Neutrophil (primary cell): ENCODE measurements around the gene HIBCH.

Experiments used
- H3K27ac ChIP-seq: fragments of 200-600 bp; sonication (generic); 2 replicates; pipeline ENCODE4 v1.5.1; 2016; ENCODE audit warnings: mild to moderate bottlenecking, moderate library complexity
- H3K27me3 ChIP-seq: fragments of 200-600 bp; sonication (generic); 2 replicates; pipeline ENCODE4 v1.6.0; 2016; ENCODE audit warnings: mild to moderate bottlenecking
- H3K36me3 ChIP-seq: fragments of 200-600 bp; sonication (generic); 2 replicates; pipeline ENCODE4 v1.5.1; 2017
- H3K4me1 ChIP-seq, 2 experiments: fragments of 200-600 bp in 1 of 2; sonication (generic) in 1 of 2; 1 replicate in 1 of 2; 2 replicates in 1 of 2; pipeline versions ENCODE4 v1.5.1 to v1.6.1; 2013 to 2016; ENCODE audit warnings: low read depth in 1 of 2, low read length in 1 of 2, mild to moderate bottlenecking in 1 of 2, moderate library complexity in 1 of 2; ENCODE audit not compliant: control insufficient read depth in 1 of 2, insufficient read depth in 1 of 2
- H3K4me3 ChIP-seq, 2 experiments: fragments of 200-600 bp in 1 of 2; sonication (generic) in 1 of 2; 1 replicate in 1 of 2; 2 replicates in 1 of 2; pipeline ENCODE4 v1.5.1; 2013 to 2016; ENCODE audit warnings: low read depth in 1 of 2, low read length in 1 of 2, mild to moderate bottlenecking in 1 of 2, moderate library complexity in 1 of 2
- H3K9me3 ChIP-seq: fragments of 200-600 bp; sonication (generic); 2 replicates; pipeline ENCODE4 v1.5.1; 2016
- TF ChIP-seq, protein P1 (sequence below): fragments of 200-600 bp; sonication (generic); IDR thresholded peaks from 2 replicates; pipeline ENCODE4 v1.5.1; 2016; ENCODE audit warnings: antibody characterized with exemption

Gene HIBCH

GRCh38 chr2:190219186-190219585, 100.4 kb downstream of the HIBCH start:
- no peak overlapping the region for H3K4me3 ChIP-seq
- H3K36me3 ChIP-seq = peaks cover 8% of the 10 kb centered on the region
- H3K27ac ChIP-seq = no peak overlapping the region
- no peaks in the 10 kb centered on the region for H3K4me1 ChIP-seq
- H3K9me3 ChIP-seq = no peaks in the 10 kb centered on the region
- TF ChIP-seq, protein P1, sequence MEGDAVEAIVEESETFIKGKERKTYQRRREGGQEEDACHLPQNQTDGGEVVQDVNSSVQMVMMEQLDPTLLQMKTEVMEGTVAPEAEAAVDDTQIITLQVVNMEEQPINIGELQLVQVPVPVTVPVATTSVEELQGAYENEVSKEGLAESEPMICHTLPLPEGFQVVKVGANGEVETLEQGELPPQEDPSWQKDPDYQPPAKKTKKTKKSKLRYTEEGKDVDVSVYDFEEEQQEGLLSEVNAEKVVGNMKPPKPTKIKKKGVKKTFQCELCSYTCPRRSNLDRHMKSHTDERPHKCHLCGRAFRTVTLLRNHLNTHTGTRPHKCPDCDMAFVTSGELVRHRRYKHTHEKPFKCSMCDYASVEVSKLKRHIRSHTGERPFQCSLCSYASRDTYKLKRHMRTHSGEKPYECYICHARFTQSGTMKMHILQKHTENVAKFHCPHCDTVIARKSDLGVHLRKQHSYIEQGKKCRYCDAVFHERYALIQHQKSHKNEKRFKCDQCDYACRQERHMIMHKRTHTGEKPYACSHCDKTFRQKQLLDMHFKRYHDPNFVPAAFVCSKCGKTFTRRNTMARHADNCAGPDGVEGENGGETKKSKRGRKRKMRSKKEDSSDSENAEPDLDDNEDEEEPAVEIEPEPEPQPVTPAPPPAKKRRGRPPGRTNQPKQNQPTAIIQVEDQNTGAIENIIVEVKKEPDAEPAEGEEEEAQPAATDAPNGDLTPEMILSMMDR = no peak
- no peaks in the 10 kb centered on the region for H3K27me3 ChIP-seq

DNA sequence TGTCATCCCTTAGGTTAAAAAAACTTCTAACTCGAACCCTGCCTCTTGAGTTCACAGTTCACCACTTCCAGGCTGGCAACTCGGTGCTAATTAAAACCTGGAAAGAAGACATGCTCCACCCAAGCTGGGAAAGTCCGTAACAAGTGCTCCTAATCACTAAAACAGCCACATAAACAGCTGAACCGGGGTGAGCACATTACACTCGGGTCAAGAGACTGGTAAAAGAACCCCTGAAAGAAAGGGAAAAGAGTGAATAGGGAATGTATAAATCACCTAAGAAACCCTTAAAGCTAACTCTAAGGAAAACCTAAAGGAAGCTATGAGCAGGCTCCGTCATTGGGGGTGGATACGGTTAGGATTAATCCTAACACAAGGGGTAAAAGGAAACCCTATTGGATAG, 102.0 kb downstream of the HIBCH start:
- H3K4me3 ChIP-seq = no peak overlapping the region
- TF ChIP-seq, protein P1 = no peak
- no peaks in the 10 kb centered on the region for H3K4me1 ChIP-seq
- H3K36me3 ChIP-seq = peaks cover 8% of the 10 kb centered on the region
- H3K27ac ChIP-seq = no peak overlapping the region
- H3K27me3 ChIP-seq = no peaks in the 10 kb centered on the region
- H3K9me3 ChIP-seq = no peaks in the 10 kb centered on the region

GRCh38 chr2:190216829-190217228, 102.8 kb downstream of the HIBCH start:
- Histone ChIP-seq H3K4me3 (no peak overlapping the region), H3K36me3 (peaks cover 8% of the 10 kb centered on the region), H3K27me3 (no peaks in the 10 kb centered on the region), H3K27ac (no peak overlapping the region), H3K4me1 (no peaks in the 10 kb centered on the region), H3K9me3 (no peaks in the 10 kb centered on the region)
- TF ChIP-seq, protein P1 = no peak

- Histone ChIP-seq H3K4me3 (no peak overlapping the region), H3K27me3 (no peaks in the 10 kb centered on the region), H3K27ac (no peak overlapping the region), H3K4me1 (no peaks in the 10 kb centered on the region), H3K36me3 (peaks cover 8% of the 10 kb centered on the region), H3K9me3 (no peaks in the 10 kb centered on the region)
- TF ChIP-seq, protein P1 = no peak
These were observed 104.0 kb downstream of the HIBCH start for GRCh38 chr2:190215620-190216019.

DNA sequence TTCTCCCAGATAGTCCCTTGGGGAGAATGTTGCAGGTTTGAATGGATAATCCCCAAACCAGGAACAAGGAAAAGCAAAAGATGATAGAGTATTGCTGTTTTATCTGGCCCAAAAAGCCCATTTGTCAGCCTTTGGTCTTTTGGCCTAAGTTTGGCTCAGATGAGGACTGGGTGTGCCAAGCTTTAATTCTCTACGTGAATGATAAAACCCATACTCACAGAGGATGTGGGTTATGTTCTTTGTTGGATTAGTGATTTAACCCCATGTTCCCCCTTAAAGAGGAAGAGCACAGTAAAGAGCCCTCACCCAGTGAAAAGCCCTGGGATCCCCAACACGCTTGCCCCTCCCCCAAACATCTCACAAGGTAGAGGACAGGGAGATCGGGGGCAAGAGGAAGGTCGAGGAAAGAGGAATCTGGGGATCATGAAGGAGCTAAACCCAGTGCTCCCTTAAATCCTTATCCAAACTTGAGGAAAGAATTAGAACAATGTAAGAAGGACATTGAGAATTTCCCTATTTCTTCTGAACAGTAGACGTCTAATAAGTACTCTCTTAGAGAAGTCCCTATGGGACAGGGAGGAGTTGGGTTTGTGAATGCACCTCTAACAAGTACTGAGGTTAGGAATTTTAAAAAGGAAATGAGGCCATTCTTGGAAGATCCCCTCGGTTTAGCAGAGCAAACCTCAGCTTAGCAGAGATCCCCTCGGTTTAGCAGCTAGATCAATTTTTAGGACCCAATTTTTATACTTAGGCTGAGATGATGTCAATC, 105.0 kb downstream of the HIBCH start:
- H3K4me3 ChIP-seq = no peak overlapping the region
- H3K27ac ChIP-seq = no peak overlapping the region
- no peaks in the 10 kb centered on the region for H3K27me3 ChIP-seq
- H3K4me1 ChIP-seq = no peaks in the 10 kb centered on the region
- H3K9me3 ChIP-seq = no peaks in the 10 kb centered on the region
- TF ChIP-seq, protein P1 = no peak
- H3K36me3 ChIP-seq = peaks cover 2% of the 10 kb centered on the region
